ENCODE measurements around the gene SLC2A6. TPM values are rescaled to one million over a fixed set of nuclear protein-coding genes. Genes with fewer than 3 reads are reported as not detected.

Gene SLC2A6
- polyA plus RNA-seq, 1 of the 3 experiments (the other 2 are of a cell fraction) = 5.2 TPM

GRCh38 chr9:133454943-133455673 lies 23.8 kb downstream of the SLC2A6 start:
- no peak for DNase-seq
- H4K20me1 ChIP-seq (ENCODE audit: insufficient read depth) = no peaks in the 10 kb centered on the region
- no peak overlapping the region for H3K9ac ChIP-seq
- H3K4me3 ChIP-seq (ENCODE audit: low read depth in 2 of 2, low read length in 1 of 2) = no peak overlapping the region
- H3K9me2 ChIP-seq = no peaks in the 10 kb centered on the region
- H3K4me2 ChIP-seq = no peak overlapping the region
- 87% methylated on average over 3 of the region's 20 CpGs for WGBS (ENCODE audit: low lambda C conversion rate)
- H3F3A ChIP-seq (replicated peaks; ENCODE audit: insufficient read depth) = peaks cover 2% of the 10 kb centered on the region
- no peak for TF ChIP-seq ELF1 (IDR thresholded peaks at IDR 0.05)
- TF ChIP-seq EZH2phosphoT487 (IDR thresholded peaks at IDR 0.05; ENCODE audit: borderline replicate concordance, low read depth) = no peak
- no peak for TF ChIP-seq TAF1 (IDR thresholded peaks at IDR 0.05; ENCODE audit: borderline replicate concordance, low read depth, low read length)
- TF ChIP-seq SIN3A (IDR thresholded peaks at IDR 0.05; ENCODE audit: borderline replicate concordance, low read depth, low read length) = no peak
- TF ChIP-seq MEF2A (IDR thresholded peaks at IDR 0.05; ENCODE audit: borderline replicate concordance, low read depth) = no peak
- no peak for TF ChIP-seq FOXM1 (IDR thresholded peaks at IDR 0.05; ENCODE audit: low read depth)
- TF ChIP-seq, protein P1, sequence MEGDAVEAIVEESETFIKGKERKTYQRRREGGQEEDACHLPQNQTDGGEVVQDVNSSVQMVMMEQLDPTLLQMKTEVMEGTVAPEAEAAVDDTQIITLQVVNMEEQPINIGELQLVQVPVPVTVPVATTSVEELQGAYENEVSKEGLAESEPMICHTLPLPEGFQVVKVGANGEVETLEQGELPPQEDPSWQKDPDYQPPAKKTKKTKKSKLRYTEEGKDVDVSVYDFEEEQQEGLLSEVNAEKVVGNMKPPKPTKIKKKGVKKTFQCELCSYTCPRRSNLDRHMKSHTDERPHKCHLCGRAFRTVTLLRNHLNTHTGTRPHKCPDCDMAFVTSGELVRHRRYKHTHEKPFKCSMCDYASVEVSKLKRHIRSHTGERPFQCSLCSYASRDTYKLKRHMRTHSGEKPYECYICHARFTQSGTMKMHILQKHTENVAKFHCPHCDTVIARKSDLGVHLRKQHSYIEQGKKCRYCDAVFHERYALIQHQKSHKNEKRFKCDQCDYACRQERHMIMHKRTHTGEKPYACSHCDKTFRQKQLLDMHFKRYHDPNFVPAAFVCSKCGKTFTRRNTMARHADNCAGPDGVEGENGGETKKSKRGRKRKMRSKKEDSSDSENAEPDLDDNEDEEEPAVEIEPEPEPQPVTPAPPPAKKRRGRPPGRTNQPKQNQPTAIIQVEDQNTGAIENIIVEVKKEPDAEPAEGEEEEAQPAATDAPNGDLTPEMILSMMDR (IDR thresholded peaks at IDR 0.05) = no peak
- no peak for TF ChIP-seq TCF12 (IDR thresholded peaks at IDR 0.05)
- no peak for TF ChIP-seq EP300 (IDR thresholded peaks at IDR 0.05; ENCODE audit: borderline replicate concordance in 1 of 2, low read depth in 1 of 2, low read length in 1 of 2)
- TF ChIP-seq RXRA (IDR thresholded peaks at IDR 0.05; ENCODE audit: borderline replicate concordance, low read depth) = no peak
- no peak for TF ChIP-seq RAD21 (IDR thresholded peaks at IDR 0.05; ENCODE audit: low read length)
- no peak for TF ChIP-seq RFX5 (IDR thresholded peaks at IDR 0.05; ENCODE audit: low read length)
- no peaks in the 10 kb centered on the region for H3K9me3 ChIP-seq
- H3K79me2 ChIP-seq (ENCODE audit: insufficient read depth) = no peaks in the 10 kb centered on the region
- no peaks in the 10 kb centered on the region for H3K27me3 ChIP-seq (ENCODE audit: insufficient read depth)
- H3K4me1 ChIP-seq (ENCODE audit: control insufficient read depth in 1 of 2, insufficient read depth in 2 of 2, low read depth in 1 of 2, low read length in 1 of 2) = peaks cover 0 to 11% of the 10 kb centered on the region in 2 experiments; a peak in 1 of 4 replicates
- H3K27ac ChIP-seq (ENCODE audit: low read depth in 2 of 2, low read length in 1 of 2) = no peak overlapping the region
- H2AFZ ChIP-seq (ENCODE audit: low read depth) = no peak overlapping the region
- ChIA-PET POLR2A (no interaction called here), CTCF (interaction anchor here (0.7 to 1.2 kb wide), 2 partner anchors 12 to 31 kb away, joined by 3 to 4 read pairs; no protein-coding TSS in a partner anchor)
- H3K36me3 ChIP-seq (replicated peaks in 1 of 2; ENCODE audit: control insufficient read depth in 1 of 2, insufficient read depth in 2 of 2, low read length in 1 of 2) = no peaks in the 10 kb centered on the region

GRCh38 chr9:133454325-133454724 lies 24.6 kb downstream of the SLC2A6 start:
- Histone ChIP-seq H3K27ac (ENCODE audit: low read depth in 2 of 2, low read length in 1 of 2) (no peak overlapping the region), H3K9me2 (no peaks in the 10 kb centered on the region), H3K9me3 (no peaks in the 10 kb centered on the region), H3K79me2 (ENCODE audit: insufficient read depth) (no peaks in the 10 kb centered on the region), H3F3A (replicated peaks; ENCODE audit: insufficient read depth) (peaks cover 2% of the 10 kb centered on the region), H4K20me1 (ENCODE audit: insufficient read depth) (no peaks in the 10 kb centered on the region), H3K36me3 (replicated peaks in 1 of 2; ENCODE audit: control insufficient read depth in 1 of 2, insufficient read depth in 2 of 2, low read length in 1 of 2) (no peaks in the 10 kb centered on the region), H3K4me3 (ENCODE audit: low read depth in 2 of 2, low read length in 1 of 2) (no peak overlapping the region), H2AFZ (ENCODE audit: low read depth) (no peak overlapping the region), H3K27me3 (ENCODE audit: insufficient read depth) (no peaks in the 10 kb centered on the region), H3K4me1 (ENCODE audit: control insufficient read depth in 1 of 2, insufficient read depth in 2 of 2, low read depth in 1 of 2, low read length in 1 of 2) (peaks cover 0 to 11% of the 10 kb centered on the region in 2 experiments; a peak in 1 of 4 replicates), H3K4me2 (no peak overlapping the region), H3K9ac (no peak overlapping the region)
- no peak for DNase-seq
- WGBS (ENCODE audit: low lambda C conversion rate) = 83% methylated on average over 14 of the region's 19 CpGs
- no peak for TF ChIP-seq RXRA (IDR thresholded peaks at IDR 0.05; ENCODE audit: borderline replicate concordance, low read depth)
- TF ChIP-seq, protein P2, sequence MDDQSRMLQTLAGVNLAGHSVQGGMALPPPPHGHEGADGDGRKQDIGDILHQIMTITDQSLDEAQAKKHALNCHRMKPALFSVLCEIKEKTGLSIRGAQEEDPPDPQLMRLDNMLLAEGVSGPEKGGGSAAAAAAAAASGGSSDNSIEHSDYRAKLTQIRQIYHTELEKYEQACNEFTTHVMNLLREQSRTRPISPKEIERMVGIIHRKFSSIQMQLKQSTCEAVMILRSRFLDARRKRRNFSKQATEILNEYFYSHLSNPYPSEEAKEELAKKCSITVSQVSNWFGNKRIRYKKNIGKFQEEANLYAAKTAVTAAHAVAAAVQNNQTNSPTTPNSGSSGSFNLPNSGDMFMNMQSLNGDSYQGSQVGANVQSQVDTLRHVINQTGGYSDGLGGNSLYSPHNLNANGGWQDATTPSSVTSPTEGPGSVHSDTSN (IDR thresholded peaks at IDR 0.05) = no peak
- TF ChIP-seq, protein P3, sequence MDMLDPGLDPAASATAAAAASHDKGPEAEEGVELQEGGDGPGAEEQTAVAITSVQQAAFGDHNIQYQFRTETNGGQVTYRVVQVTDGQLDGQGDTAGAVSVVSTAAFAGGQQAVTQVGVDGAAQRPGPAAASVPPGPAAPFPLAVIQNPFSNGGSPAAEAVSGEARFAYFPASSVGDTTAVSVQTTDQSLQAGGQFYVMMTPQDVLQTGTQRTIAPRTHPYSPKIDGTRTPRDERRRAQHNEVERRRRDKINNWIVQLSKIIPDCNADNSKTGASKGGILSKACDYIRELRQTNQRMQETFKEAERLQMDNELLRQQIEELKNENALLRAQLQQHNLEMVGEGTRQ (IDR thresholded peaks at IDR 0.05; ENCODE audit: borderline replicate concordance, low read depth, low read length) = no peak
- no peak for TF ChIP-seq TCF12 (IDR thresholded peaks at IDR 0.05)
- TF ChIP-seq NFIC (IDR thresholded peaks at IDR 0.05; ENCODE audit: borderline replicate concordance) = no peak
- TF ChIP-seq, protein P4, sequence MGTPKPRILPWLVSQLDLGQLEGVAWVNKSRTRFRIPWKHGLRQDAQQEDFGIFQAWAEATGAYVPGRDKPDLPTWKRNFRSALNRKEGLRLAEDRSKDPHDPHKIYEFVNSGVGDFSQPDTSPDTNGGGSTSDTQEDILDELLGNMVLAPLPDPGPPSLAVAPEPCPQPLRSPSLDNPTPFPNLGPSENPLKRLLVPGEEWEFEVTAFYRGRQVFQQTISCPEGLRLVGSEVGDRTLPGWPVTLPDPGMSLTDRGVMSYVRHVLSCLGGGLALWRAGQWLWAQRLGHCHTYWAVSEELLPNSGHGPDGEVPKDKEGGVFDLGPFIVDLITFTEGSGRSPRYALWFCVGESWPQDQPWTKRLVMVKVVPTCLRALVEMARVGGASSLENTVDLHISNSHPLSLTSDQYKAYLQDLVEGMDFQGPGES (IDR thresholded peaks at IDR 0.05; ENCODE audit: low read depth, low read length) = no peak
- TF ChIP-seq, protein P5, sequence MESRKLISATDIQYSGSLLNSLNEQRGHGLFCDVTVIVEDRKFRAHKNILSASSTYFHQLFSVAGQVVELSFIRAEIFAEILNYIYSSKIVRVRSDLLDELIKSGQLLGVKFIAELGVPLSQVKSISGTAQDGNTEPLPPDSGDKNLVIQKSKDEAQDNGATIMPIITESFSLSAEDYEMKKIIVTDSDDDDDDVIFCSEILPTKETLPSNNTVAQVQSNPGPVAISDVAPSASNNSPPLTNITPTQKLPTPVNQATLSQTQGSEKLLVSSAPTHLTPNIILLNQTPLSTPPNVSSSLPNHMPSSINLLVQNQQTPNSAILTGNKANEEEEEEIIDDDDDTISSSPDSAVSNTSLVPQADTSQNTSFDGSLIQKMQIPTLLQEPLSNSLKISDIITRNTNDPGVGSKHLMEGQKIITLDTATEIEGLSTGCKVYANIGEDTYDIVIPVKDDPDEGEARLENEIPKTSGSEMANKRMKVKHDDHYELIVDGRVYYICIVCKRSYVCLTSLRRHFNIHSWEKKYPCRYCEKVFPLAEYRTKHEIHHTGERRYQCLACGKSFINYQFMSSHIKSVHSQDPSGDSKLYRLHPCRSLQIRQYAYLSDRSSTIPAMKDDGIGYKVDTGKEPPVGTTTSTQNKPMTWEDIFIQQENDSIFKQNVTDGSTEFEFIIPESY (IDR thresholded peaks at IDR 0.05; ENCODE audit: borderline replicate concordance, low read depth) = no peak
- TF ChIP-seq MEF2A (IDR thresholded peaks at IDR 0.05; ENCODE audit: borderline replicate concordance, low read depth) = no peak
- ChIA-PET CTCF (interaction anchor here (1.2 kb wide), 1 partner anchor 11 kb away, joined by 4 read pairs; no protein-coding TSS in a partner anchor), POLR2A (no interaction called here)

Data from SK-N-SH (cell line).